GM19025 (cell line): Measurements from ENCODE around the gene ADGRL3.
"Not testable (repeated sequence)": the region's sequence is repeated elsewhere in the genome, so short reads cannot be mapped to it uniquely, and the experiment has no call there.

Experiments used
- ATAC-seq: cut with Tn5 transposase; IDR thresholded peaks from one replicate; pipeline ENCODE4 v1.9.1; 2021; ENCODE audit warnings: mild to moderate bottlenecking, low read depth, moderate library complexity; ENCODE audit not compliant: unreplicated experiment

The ADGRL3 gene

GRCh38 chr4:61468024-61468720 lies 268.0 kb downstream of the ADGRL3 start:
- ATAC-seq, result no peak

DNA sequence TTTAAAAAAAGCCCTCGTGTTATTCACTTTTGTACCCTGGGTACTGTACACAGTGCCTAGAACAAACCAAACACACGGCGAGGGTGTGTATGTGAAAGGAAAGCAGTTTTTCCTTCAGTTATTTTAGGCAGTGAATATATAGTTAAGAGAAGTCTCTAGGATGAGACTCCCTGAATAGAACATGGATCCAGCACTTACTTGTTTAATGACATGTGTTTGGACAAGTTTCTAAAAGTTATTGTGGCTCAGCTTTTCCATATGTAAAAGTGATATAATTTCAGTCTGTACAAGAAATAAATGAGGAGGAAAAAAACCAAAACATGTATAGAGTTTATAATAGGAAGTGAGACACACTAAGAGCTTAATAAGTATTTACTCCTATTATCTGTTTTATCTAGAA lies 273.2 kb downstream of the ADGRL3 start:
- no peak for ATAC-seq

DNA sequence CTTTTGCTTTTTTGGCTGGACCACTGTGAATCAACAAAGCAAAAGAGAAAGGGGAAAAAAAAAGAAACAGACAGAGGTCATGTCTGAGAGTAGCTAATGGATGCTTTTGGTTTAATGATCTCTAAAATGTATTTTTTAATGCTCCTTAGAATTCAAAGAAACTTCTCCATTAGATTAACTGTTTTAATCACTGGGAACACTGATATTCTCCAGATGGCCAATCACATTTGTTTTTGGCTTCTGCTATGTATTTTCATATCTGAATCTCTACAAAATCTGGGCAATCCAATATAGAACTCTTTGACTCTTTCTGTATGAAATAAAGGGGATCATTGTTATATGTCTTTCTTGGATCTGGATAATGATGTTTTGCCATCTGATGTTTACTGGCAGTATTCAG lies 278.2 kb downstream of the ADGRL3 start:
- no peak for ATAC-seq

DNA sequence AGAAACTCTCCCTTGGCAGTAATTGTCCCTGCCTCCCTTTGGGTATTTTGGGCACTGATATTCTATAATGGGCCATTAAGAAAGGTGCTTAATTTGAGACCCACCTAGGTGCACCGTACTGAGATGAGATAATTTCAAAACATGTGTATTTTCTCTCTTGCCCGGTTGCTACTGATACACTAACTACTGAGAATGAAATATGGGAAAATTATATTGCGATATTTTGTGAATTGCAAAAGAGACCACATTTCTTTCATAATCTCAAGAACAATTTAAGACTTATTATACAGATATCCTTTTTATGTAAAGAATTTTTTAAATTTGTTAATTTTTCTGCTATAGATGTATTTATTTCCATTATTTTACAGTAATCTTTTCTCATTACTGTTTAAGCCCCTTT lies 284.9 kb downstream of the ADGRL3 start:
- ATAC-seq, result no peak

DNA sequence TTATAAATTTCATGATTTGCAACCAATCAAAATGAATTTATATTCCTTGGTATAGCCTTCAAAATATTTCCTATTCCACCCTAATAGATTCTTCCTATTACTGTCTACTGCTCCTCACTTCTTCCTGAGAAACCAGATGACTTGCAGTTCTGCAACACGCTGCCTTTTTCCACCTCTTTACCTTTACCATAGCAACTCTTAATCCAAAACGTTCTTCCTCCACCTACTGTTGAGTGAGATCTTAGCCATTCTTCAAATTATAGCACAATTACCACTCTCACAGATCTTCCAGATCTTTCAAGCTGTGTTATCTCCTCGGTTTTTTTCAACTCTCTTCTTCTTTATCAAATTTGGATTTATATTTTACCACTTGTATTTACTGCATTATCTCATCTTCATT lies 289.8 kb downstream of the ADGRL3 start:
- ATAC-seq, result no peak

DNA sequence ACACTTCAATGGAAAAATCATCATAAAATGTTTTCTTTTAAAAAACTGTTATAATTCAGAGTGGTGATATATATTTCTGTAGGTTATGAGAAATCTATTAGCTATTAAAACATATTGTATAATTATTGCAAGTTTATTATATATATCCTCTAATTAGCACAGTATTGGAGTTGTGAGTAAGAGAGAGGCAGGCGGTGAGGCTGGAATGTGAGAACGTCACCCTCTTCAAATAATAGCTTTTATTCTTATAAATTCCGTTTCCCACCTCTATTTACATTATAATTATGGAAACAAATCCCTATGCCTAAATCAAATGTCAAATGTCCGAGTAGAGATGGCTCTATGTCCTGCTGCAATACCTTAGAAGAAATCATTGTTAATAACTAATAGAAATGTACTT lies 292.9 kb downstream of the ADGRL3 start:
- ATAC-seq, result no peak

DNA sequence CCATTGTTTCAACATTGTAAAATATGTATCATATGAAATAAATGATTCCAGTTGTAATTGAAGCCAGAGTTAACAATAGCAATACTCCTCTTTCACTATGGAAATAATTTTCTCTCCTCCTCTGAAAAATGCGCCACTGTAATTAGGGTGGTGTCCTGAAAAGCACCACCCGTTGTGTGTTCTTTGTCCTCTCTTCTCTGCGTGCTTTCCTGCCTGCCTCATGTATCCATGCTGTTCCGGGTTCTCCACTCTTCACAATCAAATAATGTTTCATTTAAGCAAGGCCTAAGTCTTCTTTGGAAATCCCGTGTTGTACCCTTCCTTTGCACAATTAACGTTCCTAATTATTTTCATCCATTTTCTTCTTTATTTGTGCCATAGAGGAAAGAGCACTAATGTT lies 293.3 kb downstream of the ADGRL3 start:
- ATAC-seq, result no peak

DNA sequence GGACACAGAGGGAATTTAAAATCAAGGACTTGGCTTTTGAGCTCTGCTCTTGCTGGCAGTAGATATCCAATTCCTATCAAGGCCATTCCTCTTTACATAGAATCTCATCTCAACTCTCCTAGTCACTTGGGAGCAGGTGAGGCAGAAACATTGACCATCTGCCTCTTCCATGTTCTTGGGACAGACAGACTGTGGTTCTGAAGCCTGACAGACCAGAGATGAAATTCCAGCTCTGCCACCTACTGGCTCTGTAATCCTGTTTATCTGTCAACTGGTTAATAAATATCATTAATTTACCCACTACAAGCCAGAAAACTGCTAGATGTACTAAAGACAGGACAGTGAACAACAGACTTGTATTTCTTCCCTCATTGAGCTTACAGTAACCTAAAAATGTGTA lies 300.8 kb downstream of the ADGRL3 start:
- no peak for ATAC-seq

DNA sequence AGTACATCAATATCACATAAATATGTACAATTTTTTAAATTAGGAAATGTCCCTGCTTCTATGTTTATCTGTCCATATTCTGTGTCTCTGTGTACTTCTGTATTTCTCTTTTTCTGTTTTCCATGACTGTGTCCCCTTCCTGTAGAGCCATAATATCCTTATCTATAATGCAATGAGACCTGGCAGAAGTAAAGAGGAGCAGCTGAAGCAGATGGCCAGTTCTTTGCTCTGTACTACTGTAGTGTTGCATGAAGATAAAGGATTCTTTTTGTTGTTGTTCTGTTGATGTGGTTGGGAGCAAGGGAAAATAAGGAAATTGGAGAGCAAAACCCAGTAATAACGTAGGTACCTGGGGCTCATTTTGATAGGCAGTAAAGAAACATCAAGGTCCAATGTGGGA lies 301.7 kb downstream of the ADGRL3 start:
- no peak for ATAC-seq

DNA sequence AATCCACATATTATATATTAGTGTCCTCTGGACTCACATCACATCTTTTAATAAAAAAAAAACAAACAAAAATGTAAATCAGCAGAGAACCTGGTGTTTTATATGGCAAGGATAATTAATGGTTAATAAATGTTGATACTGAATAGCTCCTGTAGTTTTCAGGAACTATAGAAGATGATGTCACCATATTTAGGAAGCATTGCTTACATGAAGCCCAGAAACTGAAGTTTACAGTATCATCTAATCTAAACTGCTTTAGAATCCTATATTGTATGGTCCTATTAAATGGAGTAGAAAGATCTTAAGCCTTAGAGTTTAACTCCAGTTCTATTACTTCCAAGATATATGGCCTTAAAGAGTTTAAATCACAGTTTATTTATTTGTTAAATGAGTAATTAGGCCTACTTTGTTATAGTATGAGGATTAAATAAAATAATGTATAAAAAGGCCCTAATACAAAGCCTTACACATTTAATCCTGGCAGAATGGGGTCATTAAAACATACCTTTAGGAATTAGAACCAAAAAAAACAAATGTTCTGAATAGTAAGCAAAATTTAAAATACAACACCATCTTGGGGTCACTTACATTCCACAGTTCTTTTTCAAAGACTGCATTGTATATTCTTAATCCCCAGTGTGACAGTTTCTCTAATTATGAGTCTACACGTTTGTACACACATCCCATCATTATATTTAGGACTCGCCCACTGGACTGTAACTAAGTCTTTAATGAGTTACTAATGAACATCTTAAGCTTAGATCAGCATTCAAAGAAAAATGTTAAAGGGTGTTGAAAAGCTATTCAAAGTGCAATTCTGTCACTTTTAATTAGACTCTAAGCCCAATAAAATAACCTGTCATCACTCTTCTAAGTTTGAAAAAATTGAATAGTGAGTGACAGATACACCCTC lies 305.9 kb downstream of the ADGRL3 start:
- ATAC-seq, result no peak

DNA sequence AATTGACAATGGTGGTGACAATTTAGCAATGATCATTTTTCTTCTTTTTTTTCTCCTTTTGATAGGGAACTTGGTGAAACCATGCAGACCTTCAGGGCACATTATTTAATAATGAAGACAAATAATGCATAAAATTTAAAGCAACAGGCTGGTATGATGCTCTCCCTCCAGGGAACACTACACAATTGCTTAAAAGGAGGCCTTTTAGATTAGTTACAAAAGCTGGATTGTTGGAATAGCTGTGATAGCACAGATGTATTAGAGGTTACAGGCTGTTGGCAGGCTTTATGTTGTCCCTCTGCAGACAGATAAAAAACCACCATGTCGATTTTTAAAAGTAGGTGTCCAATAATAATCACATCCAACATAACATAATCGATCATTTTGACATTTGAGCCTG lies 307.0 kb downstream of the ADGRL3 start:
- ATAC-seq, result no peak

- not testable (repeated sequence) for ATAC-seq
Observed at GRCh38 chr4:61509721-61510241, 309.7 kb downstream of the ADGRL3 start.

DNA sequence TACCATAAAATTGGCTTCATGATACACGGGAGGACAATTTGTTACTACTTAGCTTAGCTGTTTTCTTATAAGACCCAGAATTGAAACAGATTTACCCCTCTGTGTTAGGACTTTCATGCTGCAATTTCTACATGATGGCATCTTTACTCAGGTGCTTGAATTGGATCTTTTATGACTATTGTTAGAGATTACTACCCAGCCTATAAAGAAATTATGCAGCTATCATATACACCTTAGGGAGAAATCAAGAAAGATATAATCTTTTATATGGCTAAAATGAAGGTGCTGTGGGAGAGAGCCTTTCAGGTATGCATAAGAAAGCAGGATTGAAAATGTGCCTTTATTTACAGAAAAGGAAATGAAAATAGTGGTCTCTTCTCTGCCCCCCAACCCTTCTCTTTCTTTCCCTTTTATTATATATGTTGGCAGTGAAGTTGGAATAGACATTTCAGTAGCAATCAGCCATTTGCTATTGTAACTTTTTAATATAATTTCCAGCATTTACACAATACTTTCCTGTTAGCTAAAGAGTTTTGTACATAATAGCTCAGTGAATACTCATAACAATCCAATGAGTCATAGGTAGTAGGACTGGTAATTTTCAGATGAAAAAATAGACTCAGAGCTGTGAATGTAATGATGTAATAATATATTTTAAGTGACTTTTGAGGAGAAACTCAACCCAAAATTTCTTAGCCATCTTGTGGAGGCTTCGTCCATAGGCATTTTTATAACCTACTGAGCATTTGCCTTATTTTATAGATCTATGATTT lies 311.8 kb downstream of the ADGRL3 start:
- no peak for ATAC-seq

GRCh38 chr4:61514991-61515390 lies 314.9 kb downstream of the ADGRL3 start:
- ATAC-seq, result no peak

GRCh38 chr4:61517144-61517543 lies 317.0 kb downstream of the ADGRL3 start:
- ATAC-seq, result no peak

GRCh38 chr4:61520166-61520565 lies 320.0 kb downstream of the ADGRL3 start:
- no peak for ATAC-seq

GRCh38 chr4:61520681-61521160 lies 320.6 kb downstream of the ADGRL3 start:
- no peak for ATAC-seq

DNA sequence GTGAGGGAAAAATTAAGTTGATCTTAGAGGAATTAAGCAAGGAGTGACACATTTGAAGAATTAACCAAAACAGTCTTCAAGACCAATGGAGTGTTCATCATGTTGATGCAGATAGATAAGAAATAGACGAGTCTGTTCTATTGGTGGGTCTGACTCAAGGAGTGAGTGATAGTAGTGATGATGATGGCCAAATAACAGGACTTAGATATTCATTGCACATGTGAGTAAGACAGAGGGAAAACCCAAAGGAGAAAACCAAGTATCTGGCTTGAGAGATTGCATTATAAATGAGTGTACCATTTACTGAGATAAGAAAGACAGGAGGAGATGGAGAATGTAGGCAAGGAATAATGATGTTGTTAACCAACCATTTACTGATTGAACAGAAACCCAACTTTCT lies 321.3 kb downstream of the ADGRL3 start:
- no peak for ATAC-seq

GRCh38 chr4:61522312-61522711 lies 322.2 kb downstream of the ADGRL3 start:
- no peak for ATAC-seq

DNA sequence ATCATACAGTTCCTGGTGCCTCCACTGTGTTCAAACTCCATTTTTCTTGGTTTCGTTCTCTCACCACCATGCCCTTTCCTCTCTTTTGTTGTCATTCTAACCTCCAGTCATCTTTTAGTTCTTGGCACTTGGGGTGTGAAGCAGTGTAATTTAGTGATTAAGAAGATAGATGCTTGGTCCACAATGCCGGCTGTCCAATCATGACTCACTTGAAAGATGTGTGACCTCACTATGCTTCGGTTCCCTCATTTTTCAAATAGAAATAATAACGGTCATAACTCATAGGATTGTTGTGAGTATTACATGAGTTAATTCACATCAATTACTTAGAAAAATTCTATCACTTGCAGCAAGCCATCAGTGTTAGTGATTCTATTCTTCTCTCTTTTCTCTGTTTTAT lies 327.8 kb downstream of the ADGRL3 start:
- ATAC-seq, result no peak

- ATAC-seq, result no peak
Observed at GRCh38 chr4:61528595-61528994, 328.5 kb downstream of the ADGRL3 start.
